ENCODE results near the gene HAND2.

HAND2 gene

DNA sequence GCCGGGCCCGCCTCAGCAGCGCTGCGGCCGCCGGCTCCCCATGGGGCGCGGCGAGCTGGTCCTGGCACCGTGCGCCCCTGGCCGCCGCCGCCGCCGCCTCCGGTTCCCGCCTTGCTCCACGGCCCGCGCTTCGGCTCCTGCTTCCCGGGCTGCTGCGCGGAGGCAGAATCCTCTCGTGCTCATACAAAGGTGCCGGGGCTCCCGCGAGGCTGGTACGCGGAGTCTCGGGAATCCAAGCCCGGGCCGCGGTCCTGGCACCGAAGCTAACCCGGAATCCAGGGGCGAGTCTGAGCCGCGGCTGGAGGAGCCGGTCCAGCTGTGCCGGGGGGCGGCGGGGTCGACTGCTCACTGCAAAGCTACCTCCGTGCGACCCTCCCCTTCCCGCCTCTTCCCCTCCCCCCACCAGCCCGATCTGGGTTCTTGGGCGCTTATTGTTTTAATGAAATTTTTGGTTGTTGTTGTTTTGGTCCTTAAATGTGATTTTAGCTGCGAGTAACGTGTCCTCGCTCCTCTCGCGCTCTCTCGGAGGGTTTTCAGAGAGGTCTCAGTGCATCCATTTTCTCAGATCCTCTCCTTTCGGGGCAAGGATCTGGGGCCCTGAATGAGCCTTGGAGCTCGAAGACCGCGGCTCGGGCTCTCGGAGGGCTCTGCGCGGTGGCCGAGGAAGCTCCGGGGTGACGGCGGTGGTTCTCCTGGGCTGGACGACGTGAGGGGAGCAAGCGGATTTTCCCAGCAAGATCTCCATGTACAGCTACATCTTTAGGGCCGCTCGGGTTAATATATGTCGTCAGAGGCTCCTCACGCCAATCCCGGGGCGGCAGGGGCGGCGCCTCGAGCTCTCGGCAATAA lies at the start of gene HAND2:
Gene HAND2 (minus strand): TSS at position 753 of the 849 bp plus-strand sequence. CDS start 940 bp downstream, outside the sequence.
- DNase-seq (ENCODE audit: low read depth in 2 of 2) = no peak

DNA sequence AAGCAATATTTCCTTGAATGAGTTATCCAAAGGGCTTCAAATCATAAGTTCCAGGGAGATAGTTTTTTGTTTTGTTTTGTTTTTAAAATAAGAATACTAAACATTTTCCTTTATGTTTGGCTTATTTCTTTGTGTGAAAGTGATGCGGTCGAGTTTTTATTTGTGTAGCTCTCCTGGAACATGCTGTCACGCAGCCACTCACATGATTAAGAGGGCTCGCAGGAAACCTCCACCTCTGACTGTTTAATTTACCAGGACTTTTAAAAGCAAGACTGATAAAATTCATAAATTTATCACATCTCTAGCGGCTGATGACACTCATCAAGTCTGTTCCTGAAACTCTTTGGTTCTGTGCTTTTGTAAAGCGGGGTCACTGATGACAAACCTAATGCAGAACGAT lies 48.9 kb upstream of the HAND2 start:
- DNase-seq (ENCODE audit: low read depth in 2 of 2) = no peak

DNA sequence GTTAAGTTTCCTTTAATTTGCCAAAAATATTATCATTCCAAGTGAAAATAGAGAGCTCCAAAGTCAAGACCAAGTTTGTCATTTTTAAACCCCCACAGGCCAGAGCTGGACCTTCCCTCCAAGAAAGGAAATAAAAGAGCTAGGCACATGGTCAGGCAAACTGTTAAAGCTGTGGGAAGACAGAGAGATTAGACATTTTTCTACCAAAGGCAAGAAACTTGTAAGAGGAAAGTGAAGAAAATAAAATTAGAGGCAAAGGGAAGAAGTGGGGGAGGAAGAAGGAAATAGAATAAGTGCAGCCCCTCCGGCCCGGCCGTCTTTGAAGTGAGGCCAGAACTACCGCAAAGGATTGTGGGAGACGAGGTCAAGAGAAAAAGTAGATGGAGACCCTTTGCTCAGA lies 47.9 kb upstream of the HAND2 start:
- no peak for DNase-seq (ENCODE audit: low read depth in 2 of 2)

DNA sequence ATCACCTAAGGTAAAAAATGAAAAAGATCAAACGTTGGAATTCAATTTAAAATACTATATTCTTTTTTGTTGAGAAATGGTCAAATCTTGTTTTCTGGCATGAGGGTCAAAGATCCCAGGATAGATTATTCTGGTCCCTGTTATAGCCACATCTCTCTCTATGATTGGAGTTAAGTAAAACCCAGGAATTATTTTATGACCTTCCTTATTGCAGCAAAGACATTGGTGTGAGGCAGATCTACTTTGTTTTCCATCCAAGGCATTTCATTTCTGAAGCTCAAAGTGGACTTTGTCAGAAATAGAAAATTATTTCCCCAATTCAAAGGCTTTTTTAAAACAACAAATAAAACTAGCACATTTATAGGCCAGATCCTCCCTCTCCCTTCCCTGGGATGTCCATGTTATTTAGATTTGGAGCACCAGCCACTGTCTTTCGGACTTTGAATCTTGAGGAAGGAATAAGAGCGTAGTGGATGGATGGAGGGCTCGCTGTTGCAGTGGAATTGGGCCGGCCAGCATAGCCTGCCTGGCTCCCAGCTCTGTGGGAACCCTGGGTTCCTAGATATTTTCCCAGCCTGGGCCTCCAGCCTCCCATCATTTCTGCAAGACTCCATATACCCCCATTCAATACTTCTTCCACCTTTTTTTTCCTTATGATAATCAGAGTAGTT lies 45.6 kb upstream of the HAND2 start:
- no peak for DNase-seq (ENCODE audit: low read depth in 2 of 2)

DNA sequence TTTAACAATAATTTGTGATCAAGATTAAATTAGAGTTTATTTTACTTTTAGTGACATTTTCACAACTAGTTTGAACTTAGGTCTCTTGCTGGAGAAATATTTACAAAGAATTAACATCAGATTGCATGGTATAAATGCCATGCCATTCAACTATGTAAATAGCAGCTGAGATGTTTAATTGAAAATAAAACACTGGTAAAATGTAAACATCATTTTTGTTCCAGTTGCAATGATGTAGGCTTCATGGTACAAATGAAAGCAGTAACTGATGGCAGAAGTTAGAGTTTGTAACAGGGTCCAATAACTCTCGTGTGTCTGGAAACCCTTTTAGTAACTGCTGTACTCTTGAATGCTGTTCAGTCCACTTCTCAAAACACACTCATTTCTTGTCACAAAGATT lies 43.7 kb upstream of the HAND2 start:
- no peak for DNase-seq (ENCODE audit: low read depth in 2 of 2)

DNA sequence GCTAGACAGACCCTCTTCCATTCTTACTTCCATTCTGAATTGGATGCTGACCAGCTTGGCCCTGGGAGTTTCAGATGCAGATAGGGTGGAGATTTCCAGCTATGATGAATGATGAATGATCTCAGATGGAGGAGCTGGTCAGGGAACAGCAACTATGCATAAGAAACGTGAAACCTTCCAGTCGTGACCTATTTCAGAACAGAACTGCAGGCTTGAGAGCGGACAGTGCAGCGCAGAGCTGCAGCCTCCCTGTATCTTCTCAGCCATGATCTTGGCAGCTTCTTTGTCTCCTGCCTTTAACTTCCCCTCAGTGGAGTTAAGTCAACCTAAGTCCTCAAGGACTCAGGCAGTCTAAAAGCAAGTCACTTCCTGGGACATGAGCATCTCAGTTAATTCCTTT lies 43.3 kb upstream of the HAND2 start:
- no peak for DNase-seq (ENCODE audit: low read depth in 2 of 2)

DNA sequence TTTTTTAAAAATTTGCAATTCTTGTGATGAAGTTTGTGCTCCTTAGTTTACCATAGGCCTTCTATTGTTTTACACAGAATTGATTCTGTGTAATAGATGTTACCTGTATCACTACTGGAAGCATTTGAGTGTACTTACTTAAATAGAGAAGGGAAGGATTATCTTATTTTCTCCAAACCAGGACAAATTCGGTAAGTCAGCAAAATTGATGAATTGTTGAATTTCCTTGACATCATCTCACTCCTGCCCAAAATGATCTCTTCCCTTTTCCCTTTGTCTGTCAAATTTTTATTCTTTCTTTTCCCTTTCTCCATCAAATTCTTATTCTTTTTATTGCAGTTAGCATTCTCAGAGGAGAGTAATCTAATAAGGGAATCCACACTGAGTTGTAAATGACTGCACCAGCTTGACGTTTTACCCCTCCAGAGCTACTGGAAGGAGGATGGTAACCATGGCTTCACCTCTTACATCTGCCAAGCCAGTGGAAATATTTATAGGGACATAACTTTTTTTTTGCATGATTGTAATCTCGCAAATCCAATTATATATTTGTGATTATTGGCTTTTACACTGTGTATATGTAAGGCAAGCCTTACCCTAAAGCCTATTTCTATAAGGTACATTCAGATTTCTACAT lies 42.6 kb upstream of the HAND2 start:
- DNase-seq (ENCODE audit: low read depth in 2 of 2) = no peak

DNA sequence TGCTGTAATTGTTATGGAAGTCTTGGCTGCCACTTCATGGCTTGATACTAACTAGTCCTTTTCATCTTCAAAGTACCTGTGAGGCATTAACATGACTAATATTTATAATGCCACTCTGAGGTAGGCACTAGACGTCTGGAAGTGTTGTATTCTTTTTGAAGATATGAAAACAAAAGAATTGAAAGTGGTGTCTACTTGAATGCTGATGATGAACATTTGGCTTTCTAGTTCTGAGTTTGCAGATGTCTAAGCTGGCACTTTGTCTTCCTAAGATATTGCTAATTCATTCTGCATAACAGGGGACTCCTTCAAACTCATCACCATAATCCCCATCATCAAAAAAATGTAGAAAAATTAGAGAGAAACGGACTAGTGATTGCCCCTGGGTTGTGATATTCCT lies 41.6 kb upstream of the HAND2 start:
- DNase-seq (ENCODE audit: low read depth in 2 of 2) = no peak

DNA sequence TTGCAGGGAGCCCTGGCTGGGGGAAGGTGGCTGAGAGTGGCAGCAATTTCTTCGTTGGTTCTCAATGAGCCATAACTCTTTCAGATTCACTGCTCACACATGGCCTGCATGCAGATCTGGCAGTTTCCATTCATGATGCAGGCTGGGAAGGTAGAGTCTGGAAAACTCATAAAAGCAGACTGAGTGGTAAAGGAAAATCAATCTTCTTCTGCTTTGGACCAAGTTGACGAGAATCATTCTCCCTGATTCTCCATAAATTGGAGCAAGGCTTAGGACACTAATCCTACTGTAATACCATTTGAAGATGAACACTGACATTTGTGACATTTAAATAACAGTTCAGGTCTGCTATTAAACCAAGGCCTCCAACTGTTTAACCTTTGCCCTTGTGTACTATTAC lies 35.3 kb upstream of the HAND2 start:
- no peak for DNase-seq (ENCODE audit: low read depth in 2 of 2)

DNA sequence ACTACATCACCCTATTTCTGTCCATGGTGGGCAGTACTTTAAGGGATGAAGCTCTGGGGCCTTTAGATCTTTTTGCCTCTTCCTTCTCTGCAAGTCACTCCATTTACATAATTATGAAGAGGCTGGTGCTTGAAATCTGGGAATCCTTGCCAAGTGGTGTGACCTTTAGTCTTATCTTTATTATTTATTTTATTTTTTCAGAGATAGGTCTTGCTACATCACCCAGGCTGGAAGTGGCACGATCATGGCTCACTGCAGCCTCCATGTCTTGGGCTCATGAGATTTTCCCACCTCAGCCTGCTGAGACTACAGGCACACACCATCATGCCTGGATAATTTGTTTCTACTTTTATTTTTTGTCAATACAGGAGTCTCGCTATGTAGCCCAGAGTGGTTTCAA lies 34.4 kb upstream of the HAND2 start:
- no peak for DNase-seq (ENCODE audit: low read depth in 2 of 2)

DNA sequence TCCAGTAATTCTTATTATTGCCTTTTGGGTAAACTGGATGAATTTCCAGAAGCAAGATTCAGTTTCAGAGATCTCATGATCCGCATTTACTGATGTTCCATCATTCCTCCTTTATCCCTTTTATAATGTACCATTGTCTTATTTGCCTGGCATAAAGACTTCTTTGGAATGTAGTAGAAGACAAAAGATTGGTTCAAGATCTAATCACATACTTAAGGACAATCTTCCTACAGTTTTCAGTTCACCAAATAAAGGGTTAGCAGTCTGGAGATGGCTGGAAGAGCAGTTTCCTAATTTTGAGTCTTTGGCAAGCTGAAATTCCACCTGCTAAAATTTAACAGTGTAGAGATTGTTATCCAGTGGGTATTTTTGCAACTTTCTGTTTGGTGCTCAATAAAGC lies 30.9 kb upstream of the HAND2 start:
- no peak for DNase-seq (ENCODE audit: low read depth in 2 of 2)

DNA sequence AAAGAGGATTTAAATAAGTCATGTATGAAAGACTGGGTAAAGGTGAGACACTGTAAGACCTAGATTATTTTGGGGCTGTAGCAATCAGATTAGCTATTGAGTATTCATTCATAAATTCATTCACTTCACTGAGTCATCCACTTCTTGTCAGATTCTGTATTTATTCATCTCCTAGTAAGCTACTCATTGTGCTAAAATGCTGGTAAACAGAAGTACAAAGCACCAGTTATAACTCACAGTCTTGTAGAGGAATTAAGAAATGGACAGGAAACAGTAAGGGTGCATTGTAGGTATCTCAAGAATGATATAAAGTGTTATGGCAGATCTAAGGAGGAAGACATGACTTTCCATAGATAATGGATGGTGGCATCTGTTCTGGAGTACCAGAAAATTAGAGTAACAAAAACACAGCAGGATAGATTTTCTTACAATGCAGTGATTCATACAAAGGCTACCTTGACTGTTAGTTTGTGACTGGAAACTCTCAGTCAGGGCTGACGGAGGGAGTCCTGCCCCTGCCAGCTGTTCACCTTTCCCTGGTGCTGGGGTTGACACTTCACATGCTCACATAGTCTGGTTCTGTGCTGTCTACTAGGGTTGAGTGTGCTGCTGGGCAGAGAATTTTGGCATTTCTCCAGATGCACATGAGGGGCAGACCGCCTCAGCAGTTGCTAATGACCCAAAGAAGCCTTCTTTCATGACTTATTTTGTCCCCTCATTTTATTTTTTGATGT lies 26.5 kb upstream of the HAND2 start:
- no peak for DNase-seq (ENCODE audit: low read depth in 2 of 2)

DNA sequence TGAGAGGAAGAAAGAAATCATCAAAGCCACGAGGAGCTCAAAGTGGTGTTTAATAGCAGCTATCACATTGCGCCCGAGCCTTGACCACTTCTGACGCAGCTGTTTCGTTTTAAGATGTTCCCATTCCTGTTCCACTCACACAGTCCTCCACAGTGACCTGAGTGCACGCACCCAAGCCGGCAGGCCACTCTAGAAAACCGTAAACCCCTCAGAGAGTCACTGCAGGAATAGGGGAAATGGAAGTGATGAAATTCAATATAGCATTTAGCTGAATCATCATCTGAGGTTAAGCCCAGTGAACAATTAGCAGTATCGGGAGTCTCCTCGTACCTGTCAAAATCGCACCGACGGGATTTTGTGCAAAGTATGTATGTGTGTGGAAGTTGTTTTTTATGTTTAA lies 17.9 kb upstream of the HAND2 start:
- DNase-seq (ENCODE audit: low read depth in 2 of 2) = no peak

DNA sequence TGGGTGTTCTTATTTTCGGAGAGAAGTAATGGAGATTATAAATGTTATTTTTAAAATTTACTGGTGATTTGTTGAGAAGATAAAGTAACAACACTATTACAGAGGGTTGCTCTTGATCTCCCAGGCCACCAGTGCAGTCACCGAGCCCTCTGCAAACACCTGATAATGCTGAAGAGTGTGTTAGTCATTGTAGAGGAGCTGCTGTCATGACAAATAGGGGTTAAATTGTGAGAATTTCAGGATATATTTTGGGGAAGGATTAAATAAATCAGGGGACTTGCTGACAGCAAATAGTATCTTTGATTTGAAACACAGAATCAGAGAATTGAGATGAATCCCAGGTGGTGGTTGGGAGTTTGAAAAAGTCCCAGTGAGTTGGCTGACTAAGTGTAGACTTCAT lies 16.7 kb upstream of the HAND2 start:
- DNase-seq (ENCODE audit: low read depth in 2 of 2) = no peak

DNA sequence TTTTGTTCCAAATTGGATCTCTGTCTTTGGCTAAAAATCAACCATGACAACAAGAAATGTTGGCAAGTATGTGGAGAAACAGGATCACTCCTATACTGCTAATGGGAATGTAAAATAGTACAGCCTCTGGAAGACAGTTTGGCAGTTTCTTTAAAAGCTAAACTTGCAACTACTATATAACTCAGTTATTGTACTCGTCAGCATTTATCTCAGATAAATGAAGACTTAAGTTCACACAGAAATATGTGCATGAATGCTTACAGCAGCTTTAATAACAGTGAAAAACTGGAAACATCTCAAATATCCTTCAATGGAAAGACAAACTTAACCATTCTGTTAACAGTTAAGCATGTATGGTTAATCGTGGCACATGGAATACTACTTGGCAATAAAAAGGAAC lies 15.4 kb upstream of the HAND2 start:
- DNase-seq (ENCODE audit: low read depth in 2 of 2) = no peak

DNA sequence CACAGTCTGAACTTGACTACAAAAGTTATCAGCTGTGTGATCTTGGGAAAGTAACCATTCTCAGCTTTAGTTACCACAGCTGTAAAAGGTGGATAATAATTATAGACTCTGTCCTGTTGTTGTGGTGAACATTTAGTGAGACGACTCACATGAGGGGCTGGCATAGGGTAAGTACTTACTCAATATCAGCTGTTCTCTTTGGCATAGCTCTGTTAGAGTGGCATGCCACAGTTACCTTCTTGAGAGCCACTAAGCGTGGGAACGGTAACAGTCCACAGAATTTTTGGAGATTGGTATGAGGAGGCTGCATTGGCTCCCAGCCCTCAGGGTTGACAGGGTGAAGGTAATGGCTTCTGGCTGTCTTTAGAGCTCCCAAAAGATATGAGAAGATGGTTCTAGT lies 13.2 kb upstream of the HAND2 start:
- no peak for DNase-seq (ENCODE audit: low read depth in 2 of 2)

DNA sequence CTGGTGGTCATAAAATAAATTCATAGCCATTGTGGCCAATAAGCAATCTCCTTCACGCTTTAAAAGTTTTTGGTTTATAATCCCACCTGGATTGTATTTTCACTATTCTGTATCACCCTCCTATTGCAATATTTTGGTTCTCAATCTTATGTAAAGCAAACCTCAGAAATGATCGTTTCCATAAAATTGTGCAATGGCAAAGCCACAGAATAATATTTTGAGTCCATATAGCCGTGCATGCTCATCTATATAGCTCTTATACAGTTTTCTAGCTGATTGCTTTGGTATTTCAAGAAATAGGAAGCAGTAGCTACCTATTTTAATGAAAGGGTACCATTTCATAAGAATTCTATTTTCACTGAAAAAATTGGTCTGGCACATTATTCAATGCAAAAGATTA lies 10.0 kb upstream of the HAND2 start:
- no peak for DNase-seq (ENCODE audit: low read depth in 2 of 2)

DNA sequence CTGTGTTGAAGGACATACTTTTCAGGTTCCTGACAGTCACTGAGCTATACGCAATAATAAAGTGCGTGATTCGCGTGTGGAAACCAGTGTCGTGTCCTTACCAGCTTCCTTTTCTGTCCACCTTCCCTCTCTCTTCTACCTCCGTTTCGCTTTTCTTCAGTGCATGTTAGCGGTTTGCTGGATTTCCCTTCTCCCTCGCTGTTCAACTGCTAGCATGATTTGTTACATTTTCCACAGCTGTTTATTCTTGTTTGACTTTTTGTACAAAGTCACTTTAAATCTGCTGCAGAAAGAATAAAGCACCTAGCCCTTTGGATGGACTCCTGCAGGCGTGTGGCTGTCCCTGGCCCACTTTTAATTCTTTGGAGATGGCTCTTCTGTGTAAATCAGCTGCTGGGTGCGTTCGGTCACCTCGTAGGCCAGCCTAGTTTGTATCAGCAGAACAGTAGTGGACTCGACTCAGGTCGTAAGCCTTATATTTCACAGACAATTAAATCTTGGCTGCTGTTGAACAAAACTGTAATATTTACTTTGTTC lies 8.9 kb upstream of the HAND2 start:
- no peak for DNase-seq (ENCODE audit: low read depth in 2 of 2)

DNA sequence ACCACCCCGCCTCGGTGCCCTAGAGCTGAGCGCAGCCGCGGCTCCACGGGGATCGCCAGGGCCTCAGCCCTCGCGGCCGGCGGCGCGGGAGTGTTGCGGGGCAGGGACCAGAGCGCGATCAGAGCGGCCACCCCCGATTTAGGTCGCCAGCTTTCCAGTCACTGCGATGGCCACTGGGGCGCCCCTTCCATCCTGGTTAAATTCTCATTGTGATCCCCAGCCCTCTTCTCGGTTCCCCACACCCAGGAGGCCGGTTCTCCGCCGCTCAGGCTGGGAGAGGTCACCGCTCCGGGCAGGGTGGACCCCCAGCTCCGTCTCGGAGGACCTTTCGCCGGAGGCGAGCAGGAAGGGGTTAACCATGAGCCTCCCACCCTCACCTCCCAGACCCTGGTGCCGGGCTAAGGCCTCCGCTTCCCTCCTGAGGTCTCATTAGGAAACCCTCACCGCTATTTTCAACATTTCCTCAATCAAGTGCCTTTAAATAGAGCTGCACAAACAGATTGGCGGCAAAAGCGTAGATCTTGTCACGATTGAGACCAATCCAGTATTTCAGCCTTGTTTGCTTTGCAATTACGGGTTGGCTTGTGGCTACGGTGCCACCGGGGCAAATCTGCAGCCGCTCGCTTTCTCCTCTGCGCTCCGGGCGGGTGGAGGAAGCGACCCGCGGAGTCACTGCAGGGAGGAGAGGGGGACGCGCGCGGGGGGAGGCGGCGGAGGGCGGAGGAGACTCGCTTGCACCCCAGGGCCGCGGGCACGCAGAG lies 8.3 kb upstream of the HAND2 start:
- no peak for DNase-seq (ENCODE audit: low read depth in 2 of 2)

DNA sequence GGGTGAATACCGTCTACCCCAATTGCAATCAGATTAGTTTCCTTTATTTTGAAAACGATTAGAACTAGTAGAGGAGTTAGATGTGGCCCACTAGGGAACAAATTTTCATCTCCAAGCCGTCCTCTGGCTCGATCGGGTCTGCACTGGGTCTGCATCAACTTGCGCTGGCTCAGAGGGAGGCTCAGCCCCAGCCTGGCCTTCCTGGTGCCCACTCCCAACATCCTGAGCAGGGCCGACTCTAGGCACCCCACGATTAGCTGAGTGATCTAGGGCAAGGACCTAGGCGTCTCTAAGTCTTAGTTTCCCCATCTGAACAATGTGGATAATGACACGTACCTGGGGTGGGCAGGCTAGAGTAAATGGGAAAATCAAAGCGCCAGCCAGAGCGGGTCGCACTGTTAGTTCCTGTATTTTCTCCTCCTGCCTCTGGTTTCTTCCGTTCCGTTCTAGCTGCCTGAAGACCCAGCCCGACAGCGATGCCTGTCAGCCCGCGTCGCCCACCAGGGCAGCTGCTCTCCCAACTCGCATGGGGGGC lies 7.7 kb upstream of the HAND2 start:
- no peak for DNase-seq (ENCODE audit: low read depth in 2 of 2)

DNA sequence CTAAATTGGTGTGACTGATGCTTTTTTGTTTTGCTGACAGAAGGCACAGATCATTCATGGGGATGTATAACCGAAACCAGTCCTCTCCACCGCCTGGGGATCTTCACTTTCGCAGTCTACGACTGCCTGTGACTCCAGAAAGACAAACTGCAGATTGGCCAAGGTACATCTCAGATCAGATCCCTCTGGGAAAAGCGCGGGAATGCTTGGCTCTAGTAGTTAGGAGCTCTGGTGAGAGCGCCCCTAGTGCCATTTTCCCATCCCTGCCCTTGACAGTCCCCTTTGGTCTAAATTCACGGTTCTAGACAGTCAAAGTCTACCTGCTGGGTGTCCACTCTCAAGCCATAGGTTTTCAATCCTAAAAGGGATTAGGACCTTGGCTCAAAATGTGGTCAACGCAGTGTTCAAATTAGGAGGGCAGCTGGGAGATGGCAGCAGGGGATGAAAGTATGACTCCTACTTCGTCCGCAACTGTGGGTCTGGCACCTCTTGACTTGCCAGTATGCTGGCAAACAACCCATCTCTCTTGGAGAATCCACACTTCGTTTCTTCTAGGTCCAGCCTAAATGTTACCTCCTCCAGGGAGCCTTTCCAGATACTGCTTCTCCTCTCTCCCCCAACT lies 6.9 kb upstream of the HAND2 start:
- DNase-seq (ENCODE audit: low read depth in 2 of 2) = no peak

Measured in stimulated activated CD8-positive, alpha-beta memory T cell treated with anti-CD3 and anti-CD28 coated beads, Interleukin-15, amount 100 ng/mL, for 48 hours (primary cell).